ENCODE measurements around the gene MYO5A.

The MYO5A gene

DNA sequence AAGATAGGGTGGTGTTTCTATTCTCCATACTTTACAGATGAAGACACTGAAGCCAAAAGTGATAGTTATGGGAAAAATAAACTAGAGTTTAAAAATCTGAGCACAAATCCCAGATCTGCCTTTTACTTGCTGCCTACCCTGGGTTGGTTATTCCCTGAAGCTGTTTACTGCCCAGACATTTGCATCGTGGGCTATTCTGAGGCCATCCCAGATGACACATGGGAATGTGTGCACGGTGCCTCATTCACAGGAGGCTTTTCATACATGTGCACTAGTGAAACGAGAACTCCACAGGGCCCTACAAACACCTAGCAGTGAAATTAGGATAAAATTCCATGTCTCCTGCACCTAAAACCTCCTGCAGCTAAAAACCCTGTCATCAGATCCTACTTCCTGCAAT, 250.5 kb downstream of the MYO5A start:
- in situ Hi-C loops (cut with HindIII; ENCODE audit: low sequenced_read_pairs), result loop anchor here (10.0 kb wide), 1 partner anchor 217 kb away; no protein-coding TSS in a partner anchor

DNA sequence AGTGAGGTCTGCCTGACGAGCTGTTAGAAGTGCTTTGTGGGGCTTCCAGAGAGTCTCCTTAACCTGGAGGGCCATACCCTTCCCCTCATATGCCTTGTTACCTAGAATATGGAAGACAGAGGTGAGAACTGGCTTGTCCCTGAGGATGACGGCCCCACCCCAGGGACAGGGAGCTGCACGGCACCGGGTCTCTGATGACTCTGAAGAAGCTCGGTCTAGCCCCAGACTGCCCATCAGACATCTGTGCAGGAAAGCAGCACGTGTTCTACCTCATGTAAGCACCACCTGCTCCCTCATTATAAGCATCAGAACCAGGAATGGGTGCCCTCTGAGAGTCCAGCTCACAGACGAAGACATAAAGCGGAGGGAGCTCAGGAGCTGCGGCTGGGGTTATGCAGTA, 251.1 kb downstream of the MYO5A start:
- in situ Hi-C loops (cut with HindIII; ENCODE audit: low sequenced_read_pairs), result loop anchor here (10.0 kb wide), 1 partner anchor 217 kb away; no protein-coding TSS in a partner anchor

GRCh38 chr15:52276256-52276770, 252.4 kb downstream of the MYO5A start:
- in situ Hi-C loops (cut with HindIII; ENCODE audit: low sequenced_read_pairs), result loop anchor here (10.0 kb wide), 1 partner anchor 218 kb away; no protein-coding TSS in a partner anchor

GRCh38 chr15:52263563-52264282, 265.0 kb downstream of the MYO5A start:
- in situ Hi-C loops (cut with HindIII; ENCODE audit: low sequenced_read_pairs), result no loop called here

DNA sequence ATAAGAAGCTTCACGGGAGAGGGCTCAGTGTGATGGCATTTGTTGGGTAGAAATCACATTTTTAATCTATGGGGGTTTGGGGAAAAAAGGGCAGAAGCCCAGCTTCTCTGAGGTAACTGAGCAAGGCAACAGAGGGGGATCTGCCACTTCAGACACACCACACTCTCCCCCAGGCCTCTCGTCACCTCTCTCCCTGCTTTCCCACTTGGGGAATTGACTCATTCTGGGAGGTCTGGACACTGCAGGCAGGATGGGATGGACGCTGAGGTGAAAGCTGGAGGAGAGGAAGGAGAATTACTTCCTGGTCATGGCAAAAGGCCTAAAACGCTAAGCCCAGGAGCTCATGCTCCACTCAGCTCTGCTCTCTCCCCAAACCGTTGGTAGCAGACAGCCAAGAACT, 266.3 kb downstream of the MYO5A start:
- in situ Hi-C loops (cut with HindIII; ENCODE audit: low sequenced_read_pairs), result no loop called here

DNA sequence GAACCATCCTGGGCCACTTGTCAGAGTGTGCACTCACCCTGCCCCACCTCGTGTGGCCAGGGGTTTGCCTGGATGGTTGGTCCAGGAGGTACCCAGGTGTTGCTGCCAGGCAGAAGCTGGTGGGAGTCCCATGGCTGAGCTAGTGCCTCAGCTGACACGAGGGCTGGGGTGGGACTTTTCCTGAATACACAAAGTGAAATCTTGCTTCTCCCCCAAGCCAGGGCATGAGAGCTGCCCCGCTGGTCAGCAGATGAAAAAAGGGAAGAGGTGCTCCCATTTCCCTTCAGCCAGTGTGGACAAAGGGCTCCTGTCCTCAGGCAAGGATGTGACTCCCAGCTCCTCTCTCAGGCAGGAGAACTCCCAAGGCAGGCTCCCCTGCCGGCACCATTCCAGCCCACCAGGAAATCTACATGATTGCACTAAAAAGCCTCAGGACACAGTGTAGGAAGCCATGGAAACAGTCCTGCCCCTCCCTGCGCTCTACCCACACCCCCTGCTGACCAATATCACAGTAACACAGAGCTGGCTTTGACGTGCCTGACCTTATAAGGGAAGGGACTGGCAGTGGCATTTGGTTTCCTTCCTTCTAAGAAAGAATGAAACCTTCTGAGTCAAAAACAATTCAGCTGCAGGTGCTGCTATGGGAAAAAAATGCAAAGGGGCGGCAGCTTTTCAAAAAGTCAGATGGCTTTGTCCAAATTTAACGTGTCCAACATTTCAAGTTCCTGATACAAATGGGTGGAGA, 267.0 kb downstream of the MYO5A start:
- in situ Hi-C loops (cut with HindIII; ENCODE audit: low sequenced_read_pairs), result no loop called here

DNA sequence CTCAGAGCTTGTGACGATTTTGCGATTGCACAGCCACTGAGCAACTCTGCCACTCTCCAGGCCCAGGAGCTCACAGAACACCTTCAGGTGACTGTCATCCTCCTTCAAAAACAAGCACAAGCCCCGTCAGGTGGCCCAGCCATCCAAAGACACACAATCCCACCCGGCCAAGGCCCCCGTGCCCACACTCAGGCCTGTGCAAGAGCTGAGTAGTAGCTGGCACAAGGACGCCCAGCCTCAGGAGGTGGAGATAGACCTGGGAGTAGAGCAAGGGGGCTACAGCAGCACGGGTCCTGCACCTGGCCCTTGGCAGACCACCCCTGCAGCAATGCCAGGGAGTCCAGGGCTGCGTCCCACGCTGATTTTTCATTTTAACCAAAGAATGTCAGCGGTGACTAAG, 267.7 kb downstream of the MYO5A start:
- in situ Hi-C loops (cut with HindIII; ENCODE audit: low sequenced_read_pairs), result no loop called here

GRCh38 chr15:52259503-52259902, 269.2 kb downstream of the MYO5A start:
- in situ Hi-C loops (cut with HindIII; ENCODE audit: low sequenced_read_pairs), result no loop called here

DNA sequence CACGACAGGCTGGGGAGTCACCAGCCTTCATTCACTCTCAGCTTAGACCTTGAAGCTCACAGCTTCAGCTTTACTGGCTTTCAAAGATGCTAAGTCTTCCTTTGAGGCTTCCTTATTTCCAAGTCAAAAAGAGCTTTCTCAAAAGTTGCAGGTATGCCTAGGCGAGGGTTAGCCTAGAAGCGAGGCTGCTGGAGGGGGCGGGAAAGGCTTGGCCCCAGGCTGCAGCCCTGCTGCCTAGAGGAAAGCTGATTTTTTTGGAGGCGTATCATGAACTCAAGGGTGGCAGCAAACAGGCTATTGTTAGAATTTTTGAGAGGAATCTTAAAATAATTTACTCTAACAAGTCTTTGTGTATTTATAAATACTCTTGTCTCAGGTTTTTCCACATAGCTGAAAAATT, 270.2 kb downstream of the MYO5A start:
- in situ Hi-C loops (cut with HindIII; ENCODE audit: low sequenced_read_pairs), result no loop called here

- in situ Hi-C loops (cut with HindIII; ENCODE audit: low sequenced_read_pairs), result no loop called here
Observed at GRCh38 chr15:52257734-52258062, 271.0 kb downstream of the MYO5A start.

Data from DLD1 (cell line).